ENCODE results near the gene BRD4.

BRD4 gene

DNA sequence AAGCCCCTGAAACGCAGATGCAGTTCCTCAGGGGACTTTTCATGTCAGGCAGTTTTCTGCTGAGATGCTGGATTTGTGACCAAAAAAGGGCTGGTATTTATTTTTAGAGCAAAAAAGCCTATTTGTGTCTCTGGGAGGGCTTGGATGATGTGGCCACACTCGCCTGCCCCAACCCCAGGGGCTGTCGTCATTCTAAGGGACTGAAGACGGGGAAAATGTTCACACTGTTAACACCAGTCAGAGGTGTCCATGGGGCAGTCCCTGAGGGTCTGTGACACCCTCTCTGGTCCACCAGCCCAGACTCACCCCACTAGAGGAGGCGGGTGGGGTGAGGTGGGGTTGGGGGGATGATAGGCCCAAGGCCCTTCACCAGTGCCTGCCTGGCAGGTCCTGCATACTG is 84.2 kb downstream of the BRD4 start:
- no peak for DNase-seq (ENCODE audit: low read depth)
- no peak overlapping the region for H3K4me3 ChIP-seq (ENCODE audit: low read length)
- TF ChIP-seq, protein P1, sequence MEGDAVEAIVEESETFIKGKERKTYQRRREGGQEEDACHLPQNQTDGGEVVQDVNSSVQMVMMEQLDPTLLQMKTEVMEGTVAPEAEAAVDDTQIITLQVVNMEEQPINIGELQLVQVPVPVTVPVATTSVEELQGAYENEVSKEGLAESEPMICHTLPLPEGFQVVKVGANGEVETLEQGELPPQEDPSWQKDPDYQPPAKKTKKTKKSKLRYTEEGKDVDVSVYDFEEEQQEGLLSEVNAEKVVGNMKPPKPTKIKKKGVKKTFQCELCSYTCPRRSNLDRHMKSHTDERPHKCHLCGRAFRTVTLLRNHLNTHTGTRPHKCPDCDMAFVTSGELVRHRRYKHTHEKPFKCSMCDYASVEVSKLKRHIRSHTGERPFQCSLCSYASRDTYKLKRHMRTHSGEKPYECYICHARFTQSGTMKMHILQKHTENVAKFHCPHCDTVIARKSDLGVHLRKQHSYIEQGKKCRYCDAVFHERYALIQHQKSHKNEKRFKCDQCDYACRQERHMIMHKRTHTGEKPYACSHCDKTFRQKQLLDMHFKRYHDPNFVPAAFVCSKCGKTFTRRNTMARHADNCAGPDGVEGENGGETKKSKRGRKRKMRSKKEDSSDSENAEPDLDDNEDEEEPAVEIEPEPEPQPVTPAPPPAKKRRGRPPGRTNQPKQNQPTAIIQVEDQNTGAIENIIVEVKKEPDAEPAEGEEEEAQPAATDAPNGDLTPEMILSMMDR (conservative IDR thresholded peaks at IDR 0.05; ENCODE audit: low read depth, low read length): no peak

DNA sequence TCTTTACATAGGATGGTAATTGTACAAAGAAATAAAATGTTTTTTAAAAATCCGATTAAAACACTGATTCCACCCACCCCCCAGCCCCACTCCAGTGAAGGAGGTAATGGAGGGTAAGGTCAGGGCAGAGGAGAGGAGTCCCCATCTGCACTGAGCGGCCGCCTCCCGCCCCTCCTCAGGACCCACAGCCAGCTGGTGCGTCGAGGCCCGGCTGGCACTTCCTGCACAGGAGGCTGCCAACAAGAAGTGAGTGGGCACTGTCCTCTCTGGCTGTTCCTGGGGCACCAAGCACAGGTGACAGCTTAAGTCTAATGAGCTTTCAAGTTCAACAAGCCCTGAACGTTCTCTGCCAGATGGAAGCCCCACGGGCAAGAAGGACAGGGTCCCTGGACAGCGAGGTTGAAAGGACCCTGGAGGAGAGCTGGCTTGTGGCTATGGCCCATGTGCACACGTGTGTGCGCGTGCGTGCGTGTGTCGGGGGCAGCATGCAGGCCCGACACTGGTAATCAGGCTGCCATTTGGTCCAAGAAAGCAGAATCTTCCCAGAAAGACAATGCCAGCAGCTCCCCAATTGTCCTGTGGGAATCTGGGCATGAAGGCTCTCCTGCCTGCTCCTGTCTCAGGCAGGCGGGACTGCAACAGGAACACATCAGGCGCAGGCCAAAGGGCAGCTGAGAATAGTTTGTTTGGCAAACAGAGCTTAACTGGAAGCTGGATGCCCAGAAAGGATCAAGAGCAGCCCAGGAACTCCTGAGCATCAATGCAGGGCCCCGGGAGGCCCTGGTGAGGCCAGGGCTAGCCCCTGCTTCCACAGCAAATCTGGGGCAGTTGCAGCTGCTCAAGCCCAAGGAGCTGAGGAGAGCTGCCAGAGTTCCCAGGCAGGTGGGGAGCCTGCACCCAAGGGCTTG is 85.0 kb downstream of the BRD4 start:
- TF ChIP-seq, protein P1 (conservative IDR thresholded peaks at IDR 0.05; ENCODE audit: low read depth, low read length): no peak
- no peak overlapping the region for H3K4me3 ChIP-seq (ENCODE audit: low read length)
- DNase-seq (ENCODE audit: low read depth): no peak

DNA sequence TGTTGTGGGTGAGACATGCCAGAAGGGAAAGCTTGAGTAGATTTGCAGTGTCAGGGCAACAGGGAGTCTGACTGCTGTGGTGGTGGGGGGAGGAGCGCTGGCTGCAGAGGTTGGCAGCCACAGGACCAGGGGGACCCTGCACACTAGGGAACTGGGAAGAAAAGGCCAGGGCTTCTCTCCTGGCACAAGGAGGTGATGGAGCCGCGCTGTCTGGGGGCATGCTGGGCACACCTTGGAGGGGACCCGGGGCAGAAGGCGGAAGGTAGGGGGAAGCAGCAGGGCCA is 86.2 kb downstream of the BRD4 start:
- TF ChIP-seq, protein P1 (conservative IDR thresholded peaks at IDR 0.05; ENCODE audit: low read depth, low read length): no peak
- no peak for DNase-seq (ENCODE audit: low read depth)
- no peak overlapping the region for H3K4me3 ChIP-seq (ENCODE audit: low read length)

DNA sequence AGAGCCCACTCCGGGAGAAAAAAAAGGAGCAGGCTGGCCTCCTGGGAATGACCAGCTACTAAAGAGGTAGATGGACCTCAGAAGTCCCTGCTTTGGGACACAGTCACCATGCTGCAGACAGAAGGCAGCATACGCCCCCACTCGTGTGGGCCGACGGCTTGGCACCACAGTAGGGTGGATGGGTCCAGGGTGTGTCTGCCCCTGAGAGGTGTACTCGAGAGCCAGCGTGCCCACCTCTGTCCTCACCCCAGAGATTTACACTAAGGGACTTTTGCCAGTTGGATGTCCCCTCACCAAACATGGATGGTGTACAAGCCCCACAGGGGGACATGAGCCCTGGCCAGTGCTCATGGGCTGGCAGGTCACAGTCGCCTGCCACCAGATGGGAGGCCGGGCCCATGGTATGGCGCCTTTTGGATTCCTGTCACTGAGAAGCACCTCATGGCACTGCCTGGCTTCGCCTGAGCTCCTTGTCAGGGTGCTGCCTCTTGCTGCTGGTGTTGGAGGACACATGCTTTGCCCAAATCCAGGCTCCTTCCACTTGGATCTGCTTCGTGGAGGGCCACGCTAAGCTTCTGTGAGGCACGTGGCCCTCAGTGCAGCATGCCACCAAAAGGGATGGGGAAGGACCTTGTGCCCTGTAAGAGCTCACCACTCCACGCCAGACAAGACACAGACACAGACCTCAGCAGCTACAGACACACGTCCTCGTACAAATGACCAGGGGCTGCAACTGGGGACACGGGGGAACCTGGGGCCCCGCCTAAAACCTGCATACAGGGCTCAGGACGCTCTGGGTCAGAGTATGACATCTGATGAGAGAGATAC is 86.8 kb downstream of the BRD4 start:
- TF ChIP-seq, protein P1 (conservative IDR thresholded peaks at IDR 0.05; ENCODE audit: low read depth, low read length): no peak
- DNase-seq (ENCODE audit: low read depth): no peak
- no peak overlapping the region for H3K4me3 ChIP-seq (ENCODE audit: low read length)

DNA sequence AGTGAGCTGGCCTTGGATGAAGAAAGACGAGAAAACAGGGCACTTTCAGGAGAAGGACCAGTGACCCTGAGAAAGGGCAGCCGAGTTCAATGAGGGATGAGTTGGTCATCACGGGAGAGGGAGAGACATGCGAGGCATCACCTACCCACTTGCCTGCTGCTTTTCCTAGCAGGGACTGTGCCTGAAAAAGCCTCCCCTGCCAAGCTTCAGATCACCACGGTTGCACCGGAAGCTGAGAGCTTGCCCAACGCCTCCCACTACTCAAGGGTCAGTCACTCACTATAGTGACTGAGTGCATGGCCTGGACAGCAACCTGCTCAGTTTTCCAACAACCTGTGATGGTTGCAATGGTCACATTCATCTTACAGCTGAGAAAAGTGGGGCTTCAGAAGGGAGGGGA is 87.5 kb downstream of the BRD4 start:
- TF ChIP-seq, protein P1 (conservative IDR thresholded peaks at IDR 0.05; ENCODE audit: low read depth, low read length): no peak
- no peak for DNase-seq (ENCODE audit: low read depth)

DNA sequence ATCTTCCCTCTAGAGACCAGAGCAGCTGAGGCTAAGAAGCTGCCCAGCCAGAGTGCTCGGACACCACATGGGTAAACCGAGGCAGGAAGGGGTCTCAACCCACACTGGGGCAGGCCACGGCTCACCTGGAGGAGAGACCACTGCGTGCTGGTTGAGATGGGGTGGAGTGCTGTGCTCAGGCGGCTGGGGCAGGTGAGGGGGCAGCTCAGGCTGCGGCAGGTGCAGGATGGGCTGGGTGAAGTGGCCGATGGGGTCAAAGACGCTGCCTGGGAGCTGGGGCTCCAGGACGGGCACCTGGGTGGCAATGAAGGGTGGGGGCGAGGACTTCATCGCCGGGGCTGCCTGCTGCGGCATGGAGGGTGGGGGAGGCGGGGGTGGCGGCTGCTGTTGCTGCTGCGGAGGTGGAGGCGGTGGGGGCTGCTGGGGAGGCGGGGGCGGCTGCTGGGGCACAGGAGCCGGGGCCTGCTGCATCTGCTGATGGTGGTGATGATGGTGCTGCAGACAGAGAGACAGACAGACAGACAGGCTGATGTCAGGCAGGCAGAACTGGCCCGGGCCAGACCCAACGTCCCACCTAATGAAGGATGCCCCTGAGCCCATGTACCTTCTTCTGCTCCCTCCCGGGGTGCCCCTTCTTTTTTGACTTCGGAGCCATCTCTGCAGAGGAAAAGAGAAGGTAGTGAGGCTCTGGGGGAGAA is 88.1 kb downstream of the BRD4 start:
- H3K4me3 ChIP-seq (ENCODE audit: low read length): no peak overlapping the region
- TF ChIP-seq, protein P1 (conservative IDR thresholded peaks at IDR 0.05; ENCODE audit: low read depth, low read length): no peak
- DNase-seq (ENCODE audit: low read depth): no peak

More for the DNA sequence above, 87.5 kb downstream of the BRD4 start:
- no peak overlapping the region for H3K4me3 ChIP-seq (ENCODE audit: low read length)

All from retinal pigment epithelial cell (primary cell).